ENCODE results near the gene TPP1.

TPP1 gene

GRCh38 chr11:6586434-6587359, 32.5 kb downstream of the TPP1 start:
- no peak for DNase-seq

GRCh38 chr11:6584528-6584927, 34.7 kb downstream of the TPP1 start:
- DNase-seq = no peak

GRCh38 chr11:6583584-6583983, 35.6 kb downstream of the TPP1 start:
- no peak for DNase-seq

- DNase-seq = no peak
These were observed 39.5 kb downstream of the TPP1 start for GRCh38 chr11:6579681-6580080.

GRCh38 chr11:6578134-6578533, 41.1 kb downstream of the TPP1 start:
- no peak for DNase-seq

- DNase-seq = no peak
These were observed 42.5 kb downstream of the TPP1 start for GRCh38 chr11:6576471-6577373.

GRCh38 chr11:6574816-6575715, 44.2 kb downstream of the TPP1 start:
- no peak for DNase-seq

GRCh38 chr11:6572215-6572614, 47.0 kb downstream of the TPP1 start:
- DNase-seq = no peak

GRCh38 chr11:6571434-6572008, 47.7 kb downstream of the TPP1 start:
- no peak for DNase-seq

GRCh38 chr11:6570691-6571427, 48.4 kb downstream of the TPP1 start:
- DNase-seq = no peak

GRCh38 chr11:6569706-6570105, 49.5 kb downstream of the TPP1 start:
- DNase-seq = no peak

- peak; percentile 13 for DNase-seq
These were observed 50.9 kb downstream of the TPP1 start for GRCh38 chr11:6568191-6568918.

- DNase-seq = no peak
These were observed 51.9 kb downstream of the TPP1 start for GRCh38 chr11:6567371-6567745.

GRCh38 chr11:6566704-6567370, 52.4 kb downstream of the TPP1 start:
- no peak for DNase-seq

- no peak for DNase-seq
These were observed 53.1 kb downstream of the TPP1 start for GRCh38 chr11:6565988-6566703.

GRCh38 chr11:6565325-6565724, 53.9 kb downstream of the TPP1 start:
- DNase-seq = no peak

- DNase-seq = no peak
These were observed 55.6 kb downstream of the TPP1 start for GRCh38 chr11:6563667-6564066.

GRCh38 chr11:6563121-6563619, 56.1 kb downstream of the TPP1 start:
- no peak for DNase-seq
